Spleen (tissue), 7 donors: ENCODE data around the gene RAI14.

Experiments used
- POLR2A ChIP-seq, 3 donors: fragments of 450-650 bp; IDR thresholded peaks; one replicate each; pipeline ENCODE4 v1.5.1; 2017; ENCODE audit warnings: antibody characterized with exemption in 3 of 3, mild to moderate bottlenecking in 1 of 3
- TF ChIP-seq, protein P1 (sequence below), 11 experiments: fragments of 200-600 bp in 7 of 11; fragments of 450-650 bp in 4 of 11; sonication (generic) in 4 of 11; IDR thresholded peaks in 8 of 11; conservative IDR thresholded peaks in 3 of 11; 1 replicate in 7 of 11; 2 replicates in 4 of 11; pipeline versions ENCODE4 v1.4.0 to v1.8.0; 2016 to 2021; ENCODE audit warnings: antibody characterized with exemption in 11 of 11, inconsistent platforms in 4 of 11, mild to moderate bottlenecking in 1 of 11
- donor health status: DM: no; HTN: no; CAD: no; lungs with moderate emphysema.
- donor health status: DM: no; HTN: no; CAD: no.
- donor health status: DM: no; HTN: no; CAD: no.

DNA sequence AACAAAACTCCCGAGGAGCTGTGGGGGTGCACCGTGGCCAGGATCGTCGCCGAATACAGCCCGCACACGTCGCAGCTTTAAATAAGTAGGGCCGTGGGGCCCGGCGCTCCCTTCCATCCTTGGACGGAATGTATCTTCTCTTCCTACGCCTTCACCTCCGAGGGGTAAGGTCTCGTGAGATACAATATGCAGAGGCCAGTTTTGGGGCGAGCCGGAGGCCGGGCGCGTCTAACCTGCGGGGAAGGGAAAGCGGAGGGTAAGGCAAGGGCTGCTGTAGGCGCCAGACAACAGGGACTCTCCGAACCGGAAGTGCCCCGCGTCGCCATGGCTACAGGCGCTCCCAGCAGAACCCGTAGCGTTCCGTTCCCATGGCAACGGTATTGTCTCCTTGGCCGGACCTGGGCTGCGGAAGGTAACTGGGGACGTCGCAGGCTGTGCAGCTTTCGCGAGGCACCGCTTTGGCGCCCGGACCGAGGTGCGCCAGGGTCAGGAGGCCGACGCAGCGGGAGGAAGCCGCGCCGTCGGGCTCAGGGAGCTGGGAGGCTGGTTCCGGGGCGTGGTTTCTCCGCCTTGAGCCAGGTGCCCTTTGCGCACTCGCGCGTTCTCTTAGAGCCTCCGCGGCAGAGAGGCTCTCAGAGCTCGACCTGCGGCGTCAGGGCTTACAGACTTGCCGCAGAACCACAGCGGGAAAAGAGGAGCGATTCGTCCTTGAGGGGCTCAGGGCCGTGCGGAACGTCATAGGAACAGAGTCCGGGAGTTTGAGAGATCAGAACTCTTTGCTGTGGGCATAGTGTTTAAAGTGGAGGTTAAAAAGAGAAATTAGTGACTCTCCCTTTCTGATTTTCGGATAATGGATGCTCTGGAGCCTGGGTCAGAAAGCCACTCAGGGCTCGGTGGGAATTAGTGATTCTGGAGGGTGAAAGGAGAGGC lies 182.9 kb downstream of the RAI14 start, which contains the start of gene TTC23L:
- TF ChIP-seq, protein P1, sequence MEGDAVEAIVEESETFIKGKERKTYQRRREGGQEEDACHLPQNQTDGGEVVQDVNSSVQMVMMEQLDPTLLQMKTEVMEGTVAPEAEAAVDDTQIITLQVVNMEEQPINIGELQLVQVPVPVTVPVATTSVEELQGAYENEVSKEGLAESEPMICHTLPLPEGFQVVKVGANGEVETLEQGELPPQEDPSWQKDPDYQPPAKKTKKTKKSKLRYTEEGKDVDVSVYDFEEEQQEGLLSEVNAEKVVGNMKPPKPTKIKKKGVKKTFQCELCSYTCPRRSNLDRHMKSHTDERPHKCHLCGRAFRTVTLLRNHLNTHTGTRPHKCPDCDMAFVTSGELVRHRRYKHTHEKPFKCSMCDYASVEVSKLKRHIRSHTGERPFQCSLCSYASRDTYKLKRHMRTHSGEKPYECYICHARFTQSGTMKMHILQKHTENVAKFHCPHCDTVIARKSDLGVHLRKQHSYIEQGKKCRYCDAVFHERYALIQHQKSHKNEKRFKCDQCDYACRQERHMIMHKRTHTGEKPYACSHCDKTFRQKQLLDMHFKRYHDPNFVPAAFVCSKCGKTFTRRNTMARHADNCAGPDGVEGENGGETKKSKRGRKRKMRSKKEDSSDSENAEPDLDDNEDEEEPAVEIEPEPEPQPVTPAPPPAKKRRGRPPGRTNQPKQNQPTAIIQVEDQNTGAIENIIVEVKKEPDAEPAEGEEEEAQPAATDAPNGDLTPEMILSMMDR (IDR thresholded peaks at IDR 0.05 in 8 of 11, conservative IDR thresholded peaks at IDR 0.05 in 3 of 11): no peak
- no peak for TF ChIP-seq POLR2A (IDR thresholded peaks at IDR 0.05)
